Spleen (tissue), 7 donors: ENCODE results near the gene MAP4K4.

Source experiments
- POLR2A ChIP-seq, 3 donors: fragments of 450-650 bp; IDR thresholded peaks; one replicate each; pipeline ENCODE4 v1.5.1; 2017; ENCODE audit warnings: antibody characterized with exemption in 3 of 3, mild to moderate bottlenecking in 1 of 3
- POLR2AphosphoS5 ChIP-seq, 3 donors: sonication (generic); formaldehyde crosslinking; IDR thresholded peaks; one replicate each; pipeline ENCODE4 v1.5.1; 2017; ENCODE audit warnings: antibody characterized with exemption in 3 of 3
- TF ChIP-seq, protein P1 (sequence below), 11 experiments: fragments of 200-600 bp in 7 of 11; fragments of 450-650 bp in 4 of 11; sonication (generic) in 4 of 11; IDR thresholded peaks in 8 of 11; conservative IDR thresholded peaks in 3 of 11; 1 replicate in 7 of 11; 2 replicates in 4 of 11; pipeline versions ENCODE4 v1.4.0 to v1.8.0; 2016 to 2021; ENCODE audit warnings: antibody characterized with exemption in 11 of 11, inconsistent platforms in 4 of 11, mild to moderate bottlenecking in 1 of 11
- donor health status: DM: no; HTN: no; CAD: no; lungs with moderate emphysema.
- donor health status: DM: no; HTN: no; CAD: no.
- donor health status: DM: no; HTN: no; CAD: no.

DNA sequence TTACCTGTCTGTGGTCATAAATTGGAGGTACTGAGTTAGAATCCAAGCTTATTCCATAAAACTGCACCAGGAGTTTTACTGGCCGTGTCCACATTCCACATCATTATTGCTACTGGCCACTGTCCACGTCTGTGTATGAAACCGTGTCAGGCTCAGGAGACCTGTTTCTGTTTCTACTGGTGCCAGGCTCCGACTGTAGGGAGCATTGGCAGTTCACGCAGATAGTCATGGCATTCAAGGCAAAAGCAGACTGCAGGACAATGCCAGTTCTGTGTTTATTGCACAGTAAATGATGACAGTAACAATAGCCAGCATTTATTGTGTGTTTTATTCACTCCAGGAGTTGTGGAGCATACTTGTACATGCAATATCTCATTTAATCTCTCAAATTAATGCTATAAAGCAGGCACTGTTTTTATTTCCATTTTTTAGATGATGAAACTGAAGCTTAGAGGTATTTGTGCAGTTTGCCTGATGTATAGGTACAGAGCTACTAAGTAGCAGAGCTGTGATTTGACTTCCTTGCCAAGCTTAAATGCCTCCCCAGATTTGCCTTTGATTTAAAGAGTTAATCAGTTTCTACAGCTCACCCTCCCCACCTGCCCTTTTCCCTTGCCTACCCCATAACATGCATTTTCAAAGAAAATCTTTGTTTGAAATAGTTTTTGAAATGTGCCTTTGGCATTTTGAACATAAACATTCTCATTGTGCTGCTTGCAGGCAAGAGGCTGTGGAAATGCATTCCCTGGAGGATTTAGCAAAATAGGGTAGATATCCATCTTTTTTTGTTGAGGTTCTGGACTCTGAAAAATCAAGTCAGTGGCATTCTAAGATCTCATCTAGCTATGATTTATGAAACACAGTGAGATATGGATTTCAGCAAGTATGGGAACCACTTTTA, 55.5 kb downstream of the MAP4K4 start:
- TF ChIP-seq, protein P1, sequence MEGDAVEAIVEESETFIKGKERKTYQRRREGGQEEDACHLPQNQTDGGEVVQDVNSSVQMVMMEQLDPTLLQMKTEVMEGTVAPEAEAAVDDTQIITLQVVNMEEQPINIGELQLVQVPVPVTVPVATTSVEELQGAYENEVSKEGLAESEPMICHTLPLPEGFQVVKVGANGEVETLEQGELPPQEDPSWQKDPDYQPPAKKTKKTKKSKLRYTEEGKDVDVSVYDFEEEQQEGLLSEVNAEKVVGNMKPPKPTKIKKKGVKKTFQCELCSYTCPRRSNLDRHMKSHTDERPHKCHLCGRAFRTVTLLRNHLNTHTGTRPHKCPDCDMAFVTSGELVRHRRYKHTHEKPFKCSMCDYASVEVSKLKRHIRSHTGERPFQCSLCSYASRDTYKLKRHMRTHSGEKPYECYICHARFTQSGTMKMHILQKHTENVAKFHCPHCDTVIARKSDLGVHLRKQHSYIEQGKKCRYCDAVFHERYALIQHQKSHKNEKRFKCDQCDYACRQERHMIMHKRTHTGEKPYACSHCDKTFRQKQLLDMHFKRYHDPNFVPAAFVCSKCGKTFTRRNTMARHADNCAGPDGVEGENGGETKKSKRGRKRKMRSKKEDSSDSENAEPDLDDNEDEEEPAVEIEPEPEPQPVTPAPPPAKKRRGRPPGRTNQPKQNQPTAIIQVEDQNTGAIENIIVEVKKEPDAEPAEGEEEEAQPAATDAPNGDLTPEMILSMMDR (IDR thresholded peaks at IDR 0.05 in 8 of 11, conservative IDR thresholded peaks at IDR 0.05 in 3 of 11), result no peak
- no peak for TF ChIP-seq POLR2A (IDR thresholded peaks at IDR 0.05)
- no peak for TF ChIP-seq POLR2AphosphoS5 (IDR thresholded peaks at IDR 0.05)
